A549 treated with dexamethasone at 1 μM for 4 hours (cell line): Measurements from ENCODE around the gene TEK. TPM values are rescaled to one million over a fixed set of nuclear protein-coding genes. Genes with fewer than 3 reads are reported as not detected.

Experiments
- total RNA-seq: library from RNA; stranded (reverse); fragments of 200-300 nt; extraction: Qiagen RNA extraction; gene quantifications from 5 replicates; pipeline ENCODE4 v1.2.3, GENCODE V29; 2022

The TEK gene
- total RNA-seq = 0.13 to 0.25 TPM (median 0.18 TPM) in 5 replicates

DNA sequence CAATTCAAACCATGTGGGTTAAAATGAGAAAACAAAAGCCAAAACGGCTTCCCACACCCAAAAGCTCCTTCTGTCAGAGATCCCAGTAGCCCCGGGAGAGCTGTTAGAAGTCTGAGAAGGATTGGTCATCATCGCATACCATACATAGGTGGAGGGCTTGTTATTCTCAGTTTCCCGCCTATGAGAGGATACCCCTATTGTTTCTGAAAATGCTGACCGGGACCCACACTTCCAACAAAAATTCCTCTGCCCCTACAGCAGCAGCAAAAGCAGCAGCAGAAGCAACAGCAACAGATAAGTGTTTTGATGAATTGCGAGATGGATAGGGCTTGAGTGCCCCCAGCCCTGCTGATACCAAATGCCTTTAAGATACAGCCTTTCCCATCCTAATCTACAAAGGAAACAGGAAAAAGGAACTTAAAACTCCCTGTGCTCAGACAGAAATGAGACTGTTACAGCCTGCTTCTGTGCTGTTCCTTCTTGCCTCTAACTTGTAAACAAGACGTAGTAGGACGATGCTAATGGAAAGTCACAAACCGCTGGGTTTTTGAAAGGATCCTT, at the start of gene TEK:
TSS of gene TEK (plus strand) at position 245 of the 561 bp plus-strand sequence. CDS start 366 bp downstream, outside the sequence.

Other genes starting within 250 kb of the TEK start
- gene CAAP1, start 216.4 kb upstream of the TEK start, total RNA-seq = 14.9 to 24.0 TPM (median 20.1 TPM) in 5 replicates
- 31.4 to 38.6 TPM (median 35.7 TPM) in 5 replicates for gene PLAA, start 162.0 kb upstream of the TEK start, total RNA-seq
- 11.9 to 15.2 TPM (median 14.1 TPM) in 5 replicates for gene IFT74, start 152.8 kb upstream of the TEK start, total RNA-seq
- not detected in 5 replicates for gene LRRC19, start 103.6 kb upstream of the TEK start, total RNA-seq
- 0.20 to 0.21 TPM in 2 of 5 replicates, not detected in the others for gene EQTN, start 187.9 kb downstream of the TEK start, total RNA-seq